ENCODE measurements around the gene TSPAN9.

DNA sequence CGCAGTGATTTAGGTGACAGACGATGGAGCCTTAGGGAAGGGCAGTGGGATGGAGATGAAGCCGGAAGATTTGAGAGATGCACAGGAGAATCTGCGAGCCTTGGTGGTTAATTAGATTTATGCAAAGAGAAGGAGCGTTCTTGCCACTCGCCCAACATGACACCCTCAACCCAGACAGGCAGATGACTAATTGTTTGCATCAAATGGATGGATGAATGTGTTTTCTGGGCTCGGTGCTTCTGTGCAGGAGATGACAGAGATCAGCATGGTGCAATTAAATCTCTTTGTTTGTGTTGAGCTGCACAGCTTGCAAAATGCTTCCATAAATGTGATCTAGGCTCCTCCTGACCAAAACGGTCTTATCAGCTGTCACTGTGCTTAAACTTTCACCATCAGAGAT is 211.5 kb downstream of the TSPAN9 start:
- TF ChIP-seq, protein P1, sequence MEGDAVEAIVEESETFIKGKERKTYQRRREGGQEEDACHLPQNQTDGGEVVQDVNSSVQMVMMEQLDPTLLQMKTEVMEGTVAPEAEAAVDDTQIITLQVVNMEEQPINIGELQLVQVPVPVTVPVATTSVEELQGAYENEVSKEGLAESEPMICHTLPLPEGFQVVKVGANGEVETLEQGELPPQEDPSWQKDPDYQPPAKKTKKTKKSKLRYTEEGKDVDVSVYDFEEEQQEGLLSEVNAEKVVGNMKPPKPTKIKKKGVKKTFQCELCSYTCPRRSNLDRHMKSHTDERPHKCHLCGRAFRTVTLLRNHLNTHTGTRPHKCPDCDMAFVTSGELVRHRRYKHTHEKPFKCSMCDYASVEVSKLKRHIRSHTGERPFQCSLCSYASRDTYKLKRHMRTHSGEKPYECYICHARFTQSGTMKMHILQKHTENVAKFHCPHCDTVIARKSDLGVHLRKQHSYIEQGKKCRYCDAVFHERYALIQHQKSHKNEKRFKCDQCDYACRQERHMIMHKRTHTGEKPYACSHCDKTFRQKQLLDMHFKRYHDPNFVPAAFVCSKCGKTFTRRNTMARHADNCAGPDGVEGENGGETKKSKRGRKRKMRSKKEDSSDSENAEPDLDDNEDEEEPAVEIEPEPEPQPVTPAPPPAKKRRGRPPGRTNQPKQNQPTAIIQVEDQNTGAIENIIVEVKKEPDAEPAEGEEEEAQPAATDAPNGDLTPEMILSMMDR (IDR thresholded peaks at IDR 0.05), result no peak
- TF ChIP-seq, protein P2, sequence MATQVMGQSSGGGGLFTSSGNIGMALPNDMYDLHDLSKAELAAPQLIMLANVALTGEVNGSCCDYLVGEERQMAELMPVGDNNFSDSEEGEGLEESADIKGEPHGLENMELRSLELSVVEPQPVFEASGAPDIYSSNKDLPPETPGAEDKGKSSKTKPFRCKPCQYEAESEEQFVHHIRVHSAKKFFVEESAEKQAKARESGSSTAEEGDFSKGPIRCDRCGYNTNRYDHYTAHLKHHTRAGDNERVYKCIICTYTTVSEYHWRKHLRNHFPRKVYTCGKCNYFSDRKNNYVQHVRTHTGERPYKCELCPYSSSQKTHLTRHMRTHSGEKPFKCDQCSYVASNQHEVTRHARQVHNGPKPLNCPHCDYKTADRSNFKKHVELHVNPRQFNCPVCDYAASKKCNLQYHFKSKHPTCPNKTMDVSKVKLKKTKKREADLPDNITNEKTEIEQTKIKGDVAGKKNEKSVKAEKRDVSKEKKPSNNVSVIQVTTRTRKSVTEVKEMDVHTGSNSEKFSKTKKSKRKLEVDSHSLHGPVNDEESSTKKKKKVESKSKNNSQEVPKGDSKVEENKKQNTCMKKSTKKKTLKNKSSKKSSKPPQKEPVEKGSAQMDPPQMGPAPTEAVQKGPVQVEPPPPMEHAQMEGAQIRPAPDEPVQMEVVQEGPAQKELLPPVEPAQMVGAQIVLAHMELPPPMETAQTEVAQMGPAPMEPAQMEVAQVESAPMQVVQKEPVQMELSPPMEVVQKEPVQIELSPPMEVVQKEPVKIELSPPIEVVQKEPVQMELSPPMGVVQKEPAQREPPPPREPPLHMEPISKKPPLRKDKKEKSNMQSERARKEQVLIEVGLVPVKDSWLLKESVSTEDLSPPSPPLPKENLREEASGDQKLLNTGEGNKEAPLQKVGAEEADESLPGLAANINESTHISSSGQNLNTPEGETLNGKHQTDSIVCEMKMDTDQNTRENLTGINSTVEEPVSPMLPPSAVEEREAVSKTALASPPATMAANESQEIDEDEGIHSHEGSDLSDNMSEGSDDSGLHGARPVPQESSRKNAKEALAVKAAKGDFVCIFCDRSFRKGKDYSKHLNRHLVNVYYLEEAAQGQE (IDR thresholded peaks at IDR 0.05), result no peak
- TF ChIP-seq MAFK (IDR thresholded peaks at IDR 0.05; ENCODE audit: partially characterized antibody) (no peak), NPAS2 (CRISPR knock-in tag; IDR thresholded peaks at IDR 0.05; ENCODE audit: borderline replicate concordance) (no peak), MYC (IDR thresholded peaks at IDR 0.05; ENCODE audit: borderline replicate concordance, low read length) (no peak)
